Measurements from ENCODE around the gene TUBA4A. TPM values are rescaled to one million over a fixed set of nuclear protein-coding genes. Genes with fewer than 3 reads are reported as not detected.

The TUBA4A gene
- total and polyA plus RNA-seq, 9 of the 15 experiments (the other 6 are each of a cell fraction or from before 2014, with no cell fraction given) = 25.1 to 174 (median 42.4) TPM

GRCh38 chr2:219246559-219246958 lies 7.2 kb downstream of the TUBA4A start:
- ATAC-seq (no peak), DNase-seq (ENCODE audit: extremely low read depth in 1 of 4, low spot score in 3 of 4) (no peak), FAIRE-seq (no peak)
- H3K27me3 ChIP-seq (ENCODE audit: control insufficient read depth in 2 of 2, insufficient read depth in 2 of 2, low read length in 2 of 2) = no peaks in the 10 kb centered on the region
- H3K9me3 ChIP-seq (replicated peaks; ENCODE audit: control insufficient read depth, insufficient read depth, low read depth, low read length) = no peaks in the 10 kb centered on the region
- in situ Hi-C loops (cut with MboI) = no loop called here
- ChIA-PET CTCF (ENCODE audit: low intra/inter-chr PET ratio) (no interaction called here), POLR2A (interaction anchor here (2.2 kb wide), 1 partner anchor 10 kb away, joined by 11 read pairs; no protein-coding TSS in a partner anchor)
- peak overlapping the region; percentile 66 to 94; a peak in 3 of 4 replicates for H3K9ac ChIP-seq (ENCODE audit: insufficient read depth in 1 of 2, low read depth in 2 of 2, low read length in 2 of 2)
- H3K27ac ChIP-seq (ENCODE audit: extremely low read depth, low read depth, low read length) = peak overlapping the region; percentile 95; the same call in 2 of the 3 replicates
- 0 out of 2 replicates have a peak, but pooled peaks cover 3% of the 10 kb centered on the region for H4K20me1 ChIP-seq (replicated peaks; ENCODE audit: control insufficient read depth, insufficient read depth, low read length)
- BruUV-seq (replicated peaks) = no TSS peak
- H2AFZ ChIP-seq (ENCODE audit: low read depth, low read length) = no peak overlapping the region
- peaks cover 50% of the 10 kb centered on the region for H3K36me3 ChIP-seq (ENCODE audit: control insufficient read depth, insufficient read depth, low read length)
- intact Hi-C loops (cut with micrococcal nuclease) = no loop called here
- peaks cover 18% of the 10 kb centered on the region for H3K79me2 ChIP-seq (ENCODE audit: control insufficient read depth, insufficient read depth, low read length)
- peaks cover 21 to 39% of the 10 kb centered on the region in 2 experiments; a peak in 4 of 5 replicates for H3K4me1 ChIP-seq (replicated peaks in 1 of 2; ENCODE audit: control insufficient read depth in 2 of 2, insufficient read depth in 2 of 2, low read length in 2 of 2)
- no peaks in the 10 kb centered on the region for H3K9me1 ChIP-seq (ENCODE audit: control insufficient read depth, insufficient read depth, low read length)
- H3K4me3 ChIP-seq = peak overlapping the region; percentile 93; the same call in 1 of the 2 replicates
- 91% methylated on average over 10 of the region's 10 CpGs for WGBS (ENCODE audit: insufficient coverage, low coverage, missing lambda C conversion rate)
- TF ChIP-seq SUPT5H (IDR thresholded peaks at IDR 0.05) = 0 out of 2 replicates have a peak, but pooled peaks have one; percentile 9
- TF ChIP-seq, protein P1, sequence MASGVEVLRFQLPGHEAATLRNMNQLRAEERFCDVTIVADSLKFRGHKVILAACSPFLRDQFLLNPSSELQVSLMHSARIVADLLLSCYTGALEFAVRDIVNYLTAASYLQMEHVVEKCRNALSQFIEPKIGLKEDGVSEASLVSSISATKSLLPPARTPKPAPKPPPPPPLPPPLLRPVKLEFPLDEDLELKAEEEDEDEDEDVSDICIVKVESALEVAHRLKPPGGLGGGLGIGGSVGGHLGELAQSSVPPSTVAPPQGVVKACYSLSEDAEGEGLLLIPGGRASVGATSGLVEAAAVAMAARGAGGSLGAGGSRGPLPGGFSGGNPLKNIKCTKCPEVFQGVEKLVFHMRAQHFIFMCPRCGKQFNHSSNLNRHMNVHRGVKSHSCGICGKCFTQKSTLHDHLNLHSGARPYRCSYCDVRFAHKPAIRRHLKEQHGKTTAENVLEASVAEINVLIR (CRISPR knock-in tag; IDR thresholded peaks at IDR 0.05) = no peak
- H3K4me2 ChIP-seq (ENCODE audit: insufficient read depth, low read length) = peak overlapping the region; percentile 92; the same call in 1 of the 2 replicates

- H3K9me1 ChIP-seq (ENCODE audit: control insufficient read depth, insufficient read depth, low read length) = no peaks in the 10 kb centered on the region
- POLR2A ChIA-PET = interaction anchor here (0.6 to 2.2 kb wide), 8 partner anchors 8 to 142 kb away, joined by 3 to 12 read pairs (median 5); partner anchors contain the start of genes ANKZF1, ATG9A, DNPEP and TUBA4A
- H3K4me1 ChIP-seq (replicated peaks in 1 of 2; ENCODE audit: control insufficient read depth in 2 of 2, insufficient read depth in 2 of 2, low read length in 2 of 2) = peaks cover 21 to 36% of the 10 kb centered on the region in 2 experiments; a peak in 4 of 5 replicates
- H3K36me3 ChIP-seq (ENCODE audit: control insufficient read depth, insufficient read depth, low read length) = peaks cover 43% of the 10 kb centered on the region
- peak; percentile 13 for ATAC-seq
- H4K20me1 ChIP-seq (replicated peaks; ENCODE audit: control insufficient read depth, insufficient read depth, low read length) = 0 out of 2 replicates have a peak, but pooled peaks cover 3% of the 10 kb centered on the region
- intact Hi-C loops (cut with micrococcal nuclease) = loop anchor here (2.0 kb wide), 1 partner anchor 17 kb away; the partner anchor contains the start of genes ANKZF1 and ATG9A
- peak overlapping the region; percentile 86 for H2AFZ ChIP-seq (ENCODE audit: low read depth, low read length)
- H3K27me3 ChIP-seq (ENCODE audit: control insufficient read depth in 2 of 2, insufficient read depth in 2 of 2, low read length in 2 of 2) = no peaks in the 10 kb centered on the region
- H3K27ac ChIP-seq (ENCODE audit: extremely low read depth, low read depth, low read length) = peak overlapping the region; percentile 95
- peaks cover 17% of the 10 kb centered on the region for H3K79me2 ChIP-seq (ENCODE audit: control insufficient read depth, insufficient read depth, low read length)
- CTCF ChIA-PET (ENCODE audit: low intra/inter-chr PET ratio) = no interaction called here
- H3K9me3 ChIP-seq (replicated peaks; ENCODE audit: control insufficient read depth, insufficient read depth, low read depth, low read length) = no peaks in the 10 kb centered on the region
- no TSS peak for BruUV-seq (replicated peaks)
- in situ Hi-C loops (cut with MboI) = no loop called here
- WGBS (ENCODE audit: insufficient coverage, low coverage, missing lambda C conversion rate) = 0% methylated on average over 5 of the region's 10 CpGs
- peak overlapping the region; percentile 93 for H3K4me3 ChIP-seq
- peak overlapping the region; percentile 94 to 99 for H3K9ac ChIP-seq (ENCODE audit: insufficient read depth in 1 of 2, low read depth in 2 of 2, low read length in 2 of 2)
- peak overlapping the region; percentile 92 for H3K4me2 ChIP-seq (ENCODE audit: insufficient read depth, low read length)
- TF ChIP-seq, protein P2, sequence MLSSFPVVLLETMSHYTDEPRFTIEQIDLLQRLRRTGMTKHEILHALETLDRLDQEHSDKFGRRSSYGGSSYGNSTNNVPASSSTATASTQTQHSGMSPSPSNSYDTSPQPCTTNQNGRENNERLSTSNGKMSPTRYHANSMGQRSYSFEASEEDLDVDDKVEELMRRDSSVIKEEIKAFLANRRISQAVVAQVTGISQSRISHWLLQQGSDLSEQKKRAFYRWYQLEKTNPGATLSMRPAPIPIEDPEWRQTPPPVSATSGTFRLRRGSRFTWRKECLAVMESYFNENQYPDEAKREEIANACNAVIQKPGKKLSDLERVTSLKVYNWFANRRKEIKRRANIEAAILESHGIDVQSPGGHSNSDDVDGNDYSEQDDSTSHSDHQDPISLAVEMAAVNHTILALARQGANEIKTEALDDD (IDR thresholded peaks at IDR 0.05) = peak; percentile 69; the same call in 1 of the 2 replicates
- TF ChIP-seq, protein P3, sequence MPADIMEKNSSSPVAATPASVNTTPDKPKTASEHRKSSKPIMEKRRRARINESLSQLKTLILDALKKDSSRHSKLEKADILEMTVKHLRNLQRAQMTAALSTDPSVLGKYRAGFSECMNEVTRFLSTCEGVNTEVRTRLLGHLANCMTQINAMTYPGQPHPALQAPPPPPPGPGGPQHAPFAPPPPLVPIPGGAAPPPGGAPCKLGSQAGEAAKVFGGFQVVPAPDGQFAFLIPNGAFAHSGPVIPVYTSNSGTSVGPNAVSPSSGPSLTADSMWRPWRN (IDR thresholded peaks at IDR 0.05; ENCODE audit: low read depth) = no peak
- FAIRE-seq = no peak
- DNase-seq (ENCODE audit: extremely low read depth in 1 of 4, low spot score in 3 of 4) = peak in 2 of 4 experiments; percentile 13 to 21
These were observed 7.9 kb downstream of the TUBA4A start for GRCh38 chr2:219245899-219246230.
